GM19324 (cell line): ENCODE results near the gene RGR.
"Not testable (repeated sequence)": the region's sequence is repeated elsewhere in the genome, so short reads cannot be mapped to it uniquely, and the experiment has no call there.

ENCODE experiments used
- ATAC-seq: cut with Tn5 transposase; IDR thresholded peaks from one replicate; pipeline ENCODE4 v1.9.1; 2021; ENCODE audit warnings: mild to moderate bottlenecking, moderate library complexity; ENCODE audit not compliant: unreplicated experiment, low FRiP score

Gene RGR

DNA sequence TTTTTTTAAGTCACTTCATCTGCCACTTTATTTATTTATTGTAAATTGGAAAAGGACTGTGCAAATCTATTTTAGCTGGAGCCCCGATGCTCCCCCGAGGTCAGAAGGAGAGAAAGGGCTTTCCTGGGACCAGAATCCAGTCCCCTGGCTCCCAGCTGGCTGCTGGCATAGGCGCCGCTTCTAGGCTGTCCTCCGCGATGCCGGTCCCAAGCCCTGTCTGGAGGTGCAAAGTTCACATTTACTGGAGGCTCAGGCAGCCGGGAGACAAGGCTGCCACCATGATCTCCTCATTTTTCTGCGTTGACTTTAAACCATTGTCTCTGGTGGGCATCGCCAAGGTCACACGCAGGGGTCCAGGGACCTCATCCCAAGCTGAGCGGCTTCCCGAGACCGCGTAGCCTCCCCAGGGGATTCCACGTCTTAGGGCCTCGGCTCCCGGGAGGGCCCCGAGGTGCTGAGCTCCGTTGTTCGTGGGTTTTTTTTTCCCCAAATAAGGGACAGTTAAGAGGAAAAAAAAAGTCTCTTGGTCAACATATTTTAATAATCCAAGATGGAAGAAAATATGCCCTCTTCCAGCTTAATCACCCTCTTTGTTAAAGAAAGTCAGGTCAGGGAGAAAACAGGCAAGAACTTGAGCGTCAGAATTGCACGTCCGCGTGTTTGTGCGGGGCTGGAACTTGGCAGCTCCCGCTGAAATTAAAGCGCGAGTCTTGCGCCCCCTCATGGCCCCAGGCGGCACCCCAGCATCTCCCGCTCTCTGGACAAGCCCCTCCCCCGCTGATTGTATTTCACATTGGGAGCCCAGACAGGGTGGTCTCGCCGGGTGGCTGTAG, 11.9 kb downstream of the RGR start:
- no peak for ATAC-seq

DNA sequence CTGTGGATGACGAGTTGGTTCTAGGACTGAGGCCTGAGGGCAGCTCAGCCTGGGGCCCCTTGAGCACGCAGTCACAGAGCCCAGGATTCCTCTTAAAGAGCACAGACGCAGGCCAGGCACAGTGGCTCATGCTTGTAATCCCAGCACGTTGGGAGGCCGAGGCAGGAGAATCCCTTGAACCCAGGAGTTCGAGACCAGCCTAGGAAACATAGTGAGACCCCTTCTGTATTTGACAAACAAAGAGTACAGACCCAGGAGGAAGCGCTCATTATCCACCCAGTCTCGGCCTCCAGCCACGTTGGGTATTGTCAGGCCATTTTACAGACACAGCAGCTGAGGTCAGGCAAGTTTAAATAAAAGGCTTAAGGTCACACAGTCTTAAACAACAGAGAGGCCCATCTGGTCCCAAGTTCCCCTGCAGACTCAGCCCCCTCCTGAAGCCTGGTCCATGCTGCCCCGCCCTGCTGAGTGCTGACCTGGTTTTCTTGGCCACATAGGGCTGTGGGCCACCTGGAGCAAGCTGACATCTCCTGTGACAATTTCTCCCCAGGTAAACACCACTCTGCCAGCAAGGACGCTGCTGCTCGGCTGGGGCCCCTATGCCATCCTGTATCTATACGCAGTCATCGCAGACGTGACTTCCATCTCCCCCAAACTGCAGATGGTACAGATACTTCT, 12.6 kb downstream of the RGR start:
- no peak for ATAC-seq

DNA sequence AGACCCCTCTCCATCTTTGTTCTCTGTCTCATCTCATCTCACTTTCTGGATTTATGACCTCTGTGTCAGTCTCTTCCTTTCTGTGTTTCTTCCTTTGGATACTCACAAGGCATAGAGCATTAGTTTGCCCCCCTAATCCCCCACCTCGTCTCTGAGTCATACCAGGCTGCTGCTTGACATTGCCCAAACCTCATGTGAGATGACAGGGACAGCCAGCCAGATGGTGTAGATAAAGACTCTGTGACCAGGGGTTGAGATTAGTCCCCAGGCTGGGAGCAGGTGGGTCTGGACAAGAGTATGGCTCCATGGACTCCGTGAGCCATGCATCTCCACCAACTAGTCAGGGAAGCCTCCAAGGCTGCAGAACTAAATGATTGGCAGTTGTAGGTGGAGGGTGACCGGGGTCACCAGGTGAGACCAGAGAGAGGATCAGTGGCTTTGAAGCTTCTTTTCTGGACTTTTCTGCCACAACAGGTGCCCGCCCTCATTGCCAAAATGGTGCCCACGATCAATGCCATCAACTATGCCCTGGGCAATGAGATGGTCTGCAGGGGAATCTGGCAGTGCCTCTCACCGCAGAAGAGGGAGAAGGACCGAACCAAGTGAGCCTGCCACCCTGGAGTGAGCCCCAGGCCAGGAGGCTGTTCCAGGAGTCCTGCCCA, 13.3 kb downstream of the RGR start:
- ATAC-seq = no peak

DNA sequence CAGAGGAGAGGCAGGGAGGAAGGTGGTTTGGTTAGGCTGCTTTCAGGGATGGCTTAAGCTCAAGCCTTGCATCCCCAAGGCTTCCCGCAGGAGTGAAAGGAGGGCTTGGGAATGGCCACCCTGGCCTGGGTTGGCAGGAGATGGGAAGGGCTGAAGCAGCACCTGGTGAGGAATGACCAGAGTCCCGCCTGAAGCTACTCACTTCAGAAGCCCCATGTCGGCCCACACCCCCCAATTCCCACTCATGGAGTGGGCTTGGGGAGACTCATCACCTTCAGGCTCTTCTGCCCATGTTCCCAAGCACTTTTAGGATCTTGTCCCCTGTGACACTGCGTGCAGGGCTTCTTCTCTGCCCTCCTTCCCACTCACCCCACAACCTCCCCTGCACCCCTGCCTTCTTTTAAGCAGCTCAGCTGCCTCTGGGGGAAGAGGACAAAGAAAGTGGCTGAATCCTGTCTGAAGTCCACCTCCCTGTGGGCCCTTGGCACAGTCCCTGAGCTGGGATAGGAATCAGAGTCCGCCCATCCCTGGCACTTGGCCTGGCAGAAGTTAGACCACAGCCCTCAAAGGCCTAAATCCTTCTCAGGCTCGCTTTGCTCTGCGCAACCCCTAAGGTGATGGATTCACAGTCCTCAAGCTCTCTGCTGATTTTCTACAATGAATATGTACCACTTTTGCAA, 16.5 kb downstream of the RGR start:
- no peak for ATAC-seq

DNA sequence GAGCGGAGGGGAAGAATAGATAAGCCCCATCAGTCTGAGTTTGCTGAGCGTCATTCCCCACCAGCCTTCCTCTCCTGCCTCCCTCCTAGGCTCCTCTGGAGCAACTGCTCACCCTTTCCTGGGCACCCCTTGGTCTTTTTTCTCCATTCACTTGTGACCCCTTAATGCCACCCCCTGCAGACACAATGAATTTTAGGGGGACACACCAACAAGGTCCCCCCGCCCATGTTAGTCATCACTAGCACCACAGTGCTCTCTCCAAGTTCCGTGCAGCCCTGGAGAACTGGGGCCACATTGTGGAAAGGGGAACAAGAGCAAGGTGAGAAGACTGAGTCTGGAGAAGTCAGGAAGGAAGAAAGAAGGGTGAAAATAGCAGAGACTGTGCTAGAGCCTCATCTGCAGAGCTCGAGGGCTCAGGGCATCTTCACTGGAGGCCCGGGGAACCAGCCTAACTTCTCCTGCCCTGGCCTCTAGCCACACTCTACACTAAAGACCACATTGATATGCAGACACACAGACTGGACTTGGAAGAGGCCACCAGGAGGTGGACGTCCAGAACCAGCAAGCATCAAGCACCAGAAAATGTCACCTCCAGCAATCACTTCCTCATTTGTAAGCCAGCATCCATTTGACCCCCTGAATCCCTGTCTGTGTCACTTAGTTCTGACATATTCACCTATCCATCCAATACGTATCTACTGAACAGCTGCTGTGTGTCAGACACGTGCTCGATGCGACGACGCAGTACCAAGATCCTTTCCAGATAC, 17.5 kb downstream of the RGR start:
- ATAC-seq = no peak

DNA sequence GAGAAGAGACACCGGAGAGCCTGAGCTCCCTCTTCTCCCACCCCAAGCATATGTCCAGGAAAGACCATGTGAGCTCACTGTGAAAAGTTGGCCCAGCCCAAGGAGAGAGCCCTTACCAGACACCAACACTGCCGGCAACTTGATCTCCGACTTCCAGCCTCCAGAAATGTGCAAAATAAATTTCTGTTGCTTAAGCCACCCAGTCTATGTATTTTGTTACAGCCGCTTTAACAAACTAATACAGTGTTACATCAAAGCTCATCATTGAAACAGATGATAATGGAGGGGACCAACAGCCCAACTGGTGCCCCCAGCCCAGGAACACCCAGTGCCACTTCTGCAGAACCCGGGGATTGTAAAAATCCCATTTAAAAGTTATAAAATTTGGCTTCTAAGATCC, 18.9 kb downstream of the RGR start:
- ATAC-seq = no peak

DNA sequence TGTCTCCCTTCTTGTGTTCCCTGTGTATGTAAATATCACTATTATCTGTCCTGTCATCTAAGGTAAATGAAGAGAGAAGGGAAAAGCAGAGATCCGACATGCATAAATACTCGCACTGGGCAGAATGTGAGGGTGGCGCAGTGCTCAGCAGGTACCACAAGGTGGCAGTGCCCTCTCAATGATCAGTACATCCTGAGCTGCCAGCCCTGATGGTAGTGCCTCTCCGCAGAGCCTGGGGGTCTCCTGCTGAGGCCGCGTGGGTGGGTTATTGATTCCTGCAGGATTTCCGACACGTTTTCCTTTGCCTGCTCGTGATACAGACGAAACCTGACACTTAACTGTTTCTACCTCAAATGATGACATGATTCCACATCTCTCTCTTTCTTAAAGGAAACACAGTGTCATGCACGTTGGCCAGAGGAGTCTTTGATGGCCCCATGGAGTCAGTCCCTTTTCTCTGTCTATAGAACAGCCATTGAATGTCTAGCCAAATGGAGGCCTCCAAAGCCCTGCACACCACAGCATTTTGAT, 19.8 kb downstream of the RGR start:
- peak; percentile 92 for ATAC-seq

DNA sequence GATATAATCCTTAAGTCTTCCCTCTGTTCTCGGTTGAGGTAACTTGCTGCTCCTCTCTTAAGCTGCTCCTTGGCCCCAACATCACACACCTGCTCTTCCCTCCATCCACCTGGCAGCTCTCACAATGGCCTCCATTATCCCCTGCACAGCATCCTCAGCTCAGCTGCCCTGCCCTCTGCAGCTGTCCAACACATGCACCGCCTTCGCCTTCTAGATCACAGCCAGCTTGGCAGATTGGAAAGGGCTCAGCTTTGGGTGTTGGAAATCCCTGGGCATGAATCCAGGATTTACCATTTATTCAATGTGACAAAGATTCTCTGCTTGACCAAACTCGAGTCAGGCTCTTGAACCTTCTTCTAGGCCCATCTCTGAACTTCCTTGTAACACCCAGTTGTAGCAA, 20.6 kb downstream of the RGR start:
- no peak for ATAC-seq

DNA sequence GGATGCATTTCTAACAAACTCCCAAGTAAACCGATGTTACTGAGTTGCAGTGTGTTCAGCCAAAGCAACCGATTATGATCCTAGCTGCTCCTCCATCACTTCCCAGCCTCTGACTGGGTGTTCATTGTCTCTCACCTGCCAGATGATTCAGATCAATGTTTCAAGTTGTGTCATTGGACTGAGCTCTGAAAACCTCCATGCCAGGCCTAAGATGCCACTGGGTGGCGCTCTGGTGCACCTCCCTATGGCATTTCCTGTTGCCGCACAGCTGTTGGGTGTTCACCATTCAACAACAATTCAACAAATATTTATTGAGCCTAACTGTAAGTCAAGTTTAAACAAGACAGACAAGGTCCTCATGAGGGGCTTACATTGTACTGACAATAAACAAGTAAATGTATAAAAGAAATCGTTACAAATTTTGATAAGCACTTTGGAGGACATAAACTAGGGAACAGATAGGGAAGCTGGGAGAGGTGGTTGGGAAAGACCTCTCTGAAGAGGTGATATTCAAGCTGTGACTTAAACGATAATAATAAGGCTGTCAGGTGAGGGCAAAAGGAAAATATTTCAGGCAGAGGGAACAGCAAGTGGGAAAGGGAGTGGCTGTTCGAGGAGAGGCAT, 22.8 kb downstream of the RGR start:
- no peak for ATAC-seq

DNA sequence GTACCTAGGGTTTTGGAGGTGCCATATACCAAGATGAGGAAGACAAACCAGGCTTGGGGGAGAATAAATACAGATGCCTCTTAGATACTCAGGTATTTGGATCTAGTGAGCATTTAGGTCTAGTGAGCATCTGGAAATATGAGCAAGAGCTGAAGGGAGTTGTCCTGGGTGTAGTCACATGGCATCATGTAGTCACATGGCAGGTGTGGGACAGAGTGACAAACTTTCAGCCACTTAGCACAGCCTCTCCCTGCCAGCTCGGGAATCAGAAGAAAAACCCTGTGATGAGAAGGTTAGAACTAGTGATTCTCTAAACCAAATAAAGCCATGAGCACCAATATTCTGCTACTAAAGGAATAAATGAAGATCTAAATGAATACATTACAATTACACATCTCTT, 24.3 kb downstream of the RGR start:
- no peak for ATAC-seq

DNA sequence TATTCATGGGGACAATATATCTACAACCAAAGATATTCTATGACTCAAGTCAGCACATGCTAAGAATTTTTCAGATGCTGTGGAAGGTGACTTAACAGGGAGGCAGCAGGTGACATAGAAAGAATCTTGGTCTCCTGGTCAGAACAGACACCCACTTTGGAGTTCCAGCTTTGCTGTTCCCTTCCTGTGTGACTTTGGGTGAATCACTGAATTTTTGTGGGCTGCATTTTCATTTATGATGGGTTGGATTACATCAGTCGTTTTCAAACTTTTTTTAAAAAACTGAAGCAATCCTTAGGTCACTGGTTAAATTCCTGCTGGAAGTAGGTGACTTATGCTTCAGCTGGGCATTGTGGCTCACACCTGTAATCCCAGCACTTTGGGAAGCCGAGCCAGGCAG, 24.9 kb downstream of the RGR start:
- ATAC-seq = no peak

DNA sequence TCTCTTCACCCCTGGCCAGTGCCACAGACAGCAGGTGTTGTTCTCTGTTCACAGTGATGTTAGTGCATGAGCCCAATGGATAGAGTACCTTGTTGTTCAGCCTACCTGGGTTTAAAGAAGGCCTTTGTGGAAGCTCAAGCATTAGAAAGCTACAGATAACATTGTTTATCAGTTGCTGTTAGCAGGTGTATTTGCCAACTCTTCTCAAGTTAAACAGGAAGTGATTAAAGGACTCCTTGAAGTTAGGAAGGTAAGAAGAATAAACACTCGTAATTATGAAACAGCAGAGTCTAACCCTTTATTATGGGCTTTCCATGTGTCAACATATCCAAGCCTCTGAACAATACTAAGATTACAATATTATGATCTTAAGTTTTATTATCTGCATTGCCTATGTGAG, 25.9 kb downstream of the RGR start:
- ATAC-seq = no peak

DNA sequence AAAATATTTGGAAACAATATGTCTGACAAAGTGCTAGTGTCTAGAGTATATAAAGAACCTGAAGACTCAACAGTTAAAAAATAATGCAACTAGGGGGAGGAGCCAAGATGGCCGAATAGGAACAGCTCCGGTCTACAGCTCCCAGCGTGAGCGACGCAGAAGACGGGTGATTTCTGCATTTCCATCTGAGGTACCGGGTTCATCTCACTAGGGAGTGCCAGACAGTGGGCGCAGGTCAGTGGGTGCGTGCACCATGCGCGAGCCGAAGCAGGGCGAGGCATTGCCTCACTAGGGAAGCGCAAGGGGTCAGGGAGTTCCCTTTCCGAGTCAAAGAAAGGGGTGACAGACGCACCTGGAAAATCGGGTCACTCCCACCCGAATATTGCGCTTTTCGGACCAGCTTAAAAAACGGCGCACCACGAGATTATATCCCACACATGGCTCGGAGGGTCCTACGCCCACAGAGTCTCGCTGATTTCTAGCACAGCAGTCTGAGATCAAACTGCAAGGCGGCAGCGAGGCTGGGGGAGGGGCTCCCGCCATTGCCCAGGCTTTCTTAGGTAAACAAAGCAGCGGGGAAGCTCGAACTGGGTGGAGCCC, 35.1 kb downstream of the RGR start:
- ATAC-seq = not testable (repeated sequence)

DNA sequence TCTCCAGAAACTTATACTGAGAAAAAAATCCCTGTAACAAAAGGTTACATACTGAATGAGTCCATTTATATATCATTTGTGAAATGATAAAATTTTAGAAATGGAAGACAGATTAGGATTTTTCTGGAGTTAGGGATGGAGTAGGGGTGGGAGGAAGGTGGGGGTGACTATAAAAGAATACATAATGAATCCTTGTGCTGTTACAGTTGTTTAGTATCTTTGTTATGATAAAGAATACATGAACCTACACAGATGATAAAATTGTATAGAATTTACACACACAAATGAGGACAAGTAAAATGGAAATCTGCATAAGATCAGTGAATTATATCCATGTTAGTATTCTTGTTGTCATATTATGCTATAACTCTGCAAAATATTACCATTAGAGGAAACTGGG, 41.8 kb downstream of the RGR start:
- ATAC-seq = no peak

DNA sequence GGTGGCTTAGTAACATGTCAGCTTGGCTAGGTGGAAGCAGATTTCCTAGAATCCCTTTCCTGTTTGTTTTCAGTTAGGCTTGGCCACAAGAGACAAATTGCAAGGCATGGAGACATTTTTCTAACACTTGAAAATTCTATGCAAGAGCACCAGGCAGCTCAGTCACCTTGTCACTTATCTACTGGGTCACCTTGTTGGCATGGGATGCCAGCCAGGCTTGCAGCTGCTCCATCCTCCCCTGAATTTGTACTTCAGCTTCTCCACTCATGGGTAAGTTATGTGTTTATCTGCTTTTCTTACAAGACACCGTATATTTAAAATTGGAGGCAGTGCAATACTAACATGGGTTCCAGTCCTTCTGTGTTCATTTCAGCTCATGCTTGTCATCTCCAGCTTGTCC, 43.3 kb downstream of the RGR start:
- no peak for ATAC-seq

DNA sequence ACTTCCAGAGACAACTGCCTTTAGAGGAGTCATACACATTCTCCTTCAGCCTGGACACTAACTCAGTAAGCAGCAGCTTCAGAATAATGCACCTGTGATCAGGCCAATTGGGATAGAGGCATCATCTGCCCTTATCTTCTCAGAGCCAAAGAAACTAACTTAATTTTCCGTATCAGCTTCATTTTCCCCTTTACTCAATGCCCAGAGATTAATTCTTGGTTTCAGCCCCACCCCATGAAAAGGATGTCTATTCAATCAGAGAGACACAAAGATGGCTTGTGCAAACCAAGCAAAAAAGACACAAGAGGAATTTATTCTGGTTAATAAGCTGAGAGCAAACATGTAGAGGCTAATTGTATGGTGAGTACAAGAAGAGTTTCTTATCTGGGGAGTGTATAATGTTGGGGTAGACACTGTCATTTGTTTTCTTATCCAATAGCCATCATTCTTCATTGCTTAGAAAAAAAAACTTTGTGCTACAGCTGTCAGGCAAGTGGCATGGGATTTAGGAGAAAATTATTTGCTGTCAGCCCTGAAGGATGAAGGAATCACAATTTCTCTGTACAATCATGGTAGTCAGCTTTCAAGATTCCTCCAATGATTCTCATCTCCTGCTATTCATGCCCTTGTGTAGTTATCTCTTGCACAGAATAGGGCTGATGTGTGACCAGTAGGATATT, 44.8 kb downstream of the RGR start:
- ATAC-seq = no peak

DNA sequence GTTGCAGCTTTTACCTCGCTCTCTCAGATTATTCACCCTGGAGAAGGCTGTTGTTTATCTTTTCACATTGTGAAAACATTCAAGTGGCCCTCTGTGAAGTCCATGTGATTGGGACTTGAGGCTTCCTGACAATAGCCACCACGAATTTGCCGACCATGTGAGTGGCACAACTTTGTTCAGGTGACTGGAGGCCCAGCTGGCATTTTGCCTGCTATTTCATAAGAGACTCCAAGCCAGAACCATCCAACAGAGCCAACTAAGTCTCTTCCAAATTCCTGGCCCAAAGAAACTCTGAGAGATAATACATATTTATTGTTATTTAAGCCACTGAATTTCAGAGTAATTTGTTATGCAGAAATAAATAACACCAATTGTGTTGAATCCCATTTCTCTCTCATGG, 45.4 kb downstream of the RGR start:
- ATAC-seq = no peak

DNA sequence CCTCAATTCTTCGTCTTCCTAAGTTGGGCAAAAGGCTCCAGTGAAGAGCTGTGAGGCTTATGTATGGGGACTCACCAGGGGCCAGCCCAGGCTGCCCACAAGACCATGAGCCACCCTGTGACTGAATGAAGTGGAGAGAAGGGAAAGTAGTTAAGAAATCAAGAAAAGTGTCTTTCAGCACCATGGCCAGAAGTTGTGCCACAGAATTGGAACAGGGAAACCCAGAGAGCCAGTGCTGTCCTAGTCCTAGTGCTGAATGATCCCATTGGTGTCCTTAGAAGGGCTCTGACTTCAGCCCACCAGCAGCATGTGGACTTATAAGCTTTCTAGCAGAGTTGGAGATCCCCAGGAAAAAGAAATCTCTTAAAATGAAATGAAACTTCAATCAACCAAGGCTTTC, 46.5 kb downstream of the RGR start:
- no peak for ATAC-seq

DNA sequence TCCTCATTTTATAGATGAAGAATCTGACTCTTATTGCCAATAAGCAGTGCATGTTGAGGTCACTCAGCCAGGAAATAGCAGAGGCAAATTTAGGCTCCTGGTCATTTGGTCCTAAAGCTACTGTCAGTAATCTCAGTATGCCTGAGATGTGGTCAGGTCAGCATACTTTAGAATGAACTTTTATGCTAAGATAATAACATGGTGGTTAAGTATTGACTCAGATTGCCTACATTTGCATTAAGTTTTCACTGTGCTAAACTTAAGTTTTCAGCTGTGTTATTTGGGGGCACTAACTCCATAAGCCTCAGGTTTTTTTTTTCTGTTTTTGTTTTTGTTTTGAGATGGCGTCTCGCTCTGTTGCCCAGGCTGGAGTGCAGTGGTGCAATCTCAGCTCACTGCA, 47.6 kb downstream of the RGR start:
- ATAC-seq = no peak
